Stimulated activated memory B cell treated with anti-CD40 and anti-IgM and Interleukin-4, amounts not matched to agents 10 μg/mL and 1 μg/mL and 100 μg/mL, for 72 hours (primary cell): ENCODE results near the gene SYT2.

Experiments
- ATAC-seq: fragments of 150-1000 bp; cut with Tn5 transposase; 2 replicates; pipeline ENCODE4 v1.10.0; 2021
- H3K27ac Mint-ChIP-seq: one replicate; pipeline ENCODE4 v1.8.0; 2022; ENCODE audit warnings: mild to moderate bottlenecking, mixed read lengths
- H3K27me3 Mint-ChIP-seq: one replicate; pipeline ENCODE4 v1.8.0; 2022; ENCODE audit warnings: mixed read lengths
- H3K36me3 Mint-ChIP-seq: one replicate; pipeline ENCODE4 v1.8.0; 2022; ENCODE audit warnings: mixed read lengths
- H3K4me1 Mint-ChIP-seq: one replicate; pipeline ENCODE4 v1.8.0; 2022; ENCODE audit warnings: mixed read lengths
- H3K4me3 Mint-ChIP-seq: one replicate; pipeline ENCODE4 v1.8.0; 2022; ENCODE audit warnings: mild to moderate bottlenecking, moderate library complexity, mixed read lengths
- H3K9me3 Mint-ChIP-seq: one replicate; pipeline ENCODE4 v1.8.0; 2022; ENCODE audit warnings: mixed read lengths

Gene SYT2

DNA sequence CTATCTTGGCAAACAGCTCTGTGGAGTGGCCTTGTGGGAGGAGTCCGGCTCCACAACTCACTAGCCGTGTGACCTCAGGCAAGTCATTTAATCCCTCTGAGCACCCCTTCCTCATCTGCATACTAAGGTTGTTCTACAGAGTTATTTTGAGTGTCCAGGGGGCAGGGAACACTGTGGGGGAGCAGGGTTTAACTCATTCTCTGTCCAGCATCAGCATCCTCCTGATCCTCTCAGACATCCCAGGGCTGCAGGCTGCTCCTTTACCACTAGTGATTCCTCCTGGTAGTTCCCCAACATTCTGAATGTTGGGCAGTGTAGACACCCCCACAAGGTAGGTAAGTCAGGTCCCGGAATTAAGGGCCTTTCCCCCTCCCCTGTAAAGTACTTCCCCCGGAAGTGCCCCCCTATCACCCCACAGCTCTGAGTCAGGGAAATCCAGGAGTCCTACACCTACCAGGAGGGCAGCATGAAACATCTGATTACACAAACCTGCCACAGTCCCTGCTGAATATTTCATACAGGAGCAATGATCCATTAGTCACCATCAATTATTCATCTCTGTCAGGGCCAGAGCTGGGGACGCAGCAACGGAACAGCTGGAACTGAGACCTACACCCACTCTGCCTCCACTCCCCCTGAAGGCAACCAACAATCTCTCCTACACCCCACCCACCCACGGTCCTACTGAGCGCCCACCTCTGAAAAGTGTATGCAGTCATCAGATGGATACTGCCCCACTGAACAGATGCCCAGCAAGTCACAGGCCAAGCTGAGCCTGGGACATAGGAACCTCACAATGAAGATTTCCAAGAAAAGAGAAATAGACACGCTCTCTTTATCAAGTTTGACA is 20.5 kb downstream of the SYT2 start:
- no peaks in the 10 kb centered on the region for H3K4me1 Mint-ChIP-seq
- no peak for ATAC-seq
- no peaks in the 10 kb centered on the region for H3K36me3 Mint-ChIP-seq
- H3K27ac Mint-ChIP-seq = no peak overlapping the region
- no peaks in the 10 kb centered on the region for H3K9me3 Mint-ChIP-seq
- peaks cover 51% of the 10 kb centered on the region for H3K27me3 Mint-ChIP-seq
- no peak overlapping the region for H3K4me3 Mint-ChIP-seq

DNA sequence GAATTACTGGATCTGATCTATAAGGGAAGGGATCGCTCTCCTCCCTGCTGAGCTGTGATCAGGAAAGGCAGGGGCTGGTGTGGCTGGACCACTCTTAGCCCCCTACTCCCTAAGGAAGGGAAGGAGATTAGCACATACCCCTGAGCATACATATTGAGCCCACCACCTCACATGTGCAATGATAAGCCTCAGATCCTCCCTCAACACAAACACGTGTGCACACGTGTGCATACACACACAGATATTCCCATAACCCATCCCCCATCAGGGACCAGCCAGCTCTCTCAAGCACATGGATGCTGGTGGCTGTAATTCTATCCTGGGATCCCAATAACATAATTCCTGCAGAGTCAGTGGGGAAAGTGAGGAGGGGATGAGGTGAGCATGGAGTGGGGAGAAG is 21.2 kb downstream of the SYT2 start:
- H3K27me3 Mint-ChIP-seq = peaks cover 51% of the 10 kb centered on the region
- H3K4me1 Mint-ChIP-seq = no peaks in the 10 kb centered on the region

DNA sequence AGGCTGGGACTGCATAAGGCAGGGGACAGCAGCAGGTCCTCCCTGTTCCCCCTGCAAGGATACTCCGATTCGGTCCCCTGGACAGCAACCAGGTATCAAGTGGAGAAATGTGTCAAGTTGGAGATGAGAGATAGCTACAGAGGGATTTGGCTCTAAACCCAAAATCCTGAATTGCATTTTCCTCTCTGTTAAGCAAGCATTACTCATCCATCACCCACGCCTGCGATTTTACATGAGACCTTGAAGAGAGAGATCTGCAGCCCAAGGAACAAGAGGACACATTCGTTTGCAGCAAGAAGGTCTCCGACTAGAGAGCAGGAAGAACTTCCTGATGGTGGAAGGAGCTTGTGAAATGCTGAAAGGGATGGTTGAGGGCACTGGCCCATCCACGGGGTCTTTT is 21.9 kb downstream of the SYT2 start:
- ATAC-seq = no peak
- H3K27ac Mint-ChIP-seq = no peak overlapping the region
- H3K27me3 Mint-ChIP-seq = peaks cover 52% of the 10 kb centered on the region
- no peaks in the 10 kb centered on the region for H3K36me3 Mint-ChIP-seq
- no peaks in the 10 kb centered on the region for H3K4me1 Mint-ChIP-seq
- H3K4me3 Mint-ChIP-seq = no peak overlapping the region
- no peaks in the 10 kb centered on the region for H3K9me3 Mint-ChIP-seq

More for the DNA sequence above, 21.2 kb downstream of the SYT2 start:
- Mint-ChIP-seq H3K27ac (no peak overlapping the region), H3K9me3 (no peaks in the 10 kb centered on the region), H3K4me3 (no peak overlapping the region), H3K36me3 (no peaks in the 10 kb centered on the region)
- ATAC-seq = no peak

DNA sequence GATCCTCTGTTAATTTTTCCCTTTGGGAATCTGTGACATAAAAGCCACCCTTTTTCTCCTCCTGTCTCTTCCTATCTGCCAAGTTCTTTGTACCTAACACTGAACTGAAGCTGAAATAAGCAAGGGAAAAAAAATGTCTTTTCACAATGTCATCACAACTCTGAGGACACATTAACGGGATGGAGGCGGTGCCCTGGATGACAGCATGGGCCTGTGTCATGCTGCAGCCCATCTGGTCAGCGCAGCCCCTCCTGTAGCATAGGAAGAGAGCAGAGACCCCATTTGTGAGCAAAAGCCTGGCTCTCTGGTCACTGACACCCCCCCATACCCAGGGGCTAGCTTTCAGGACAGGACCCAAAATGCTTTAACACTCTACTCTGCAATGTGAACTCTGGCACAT is 22.5 kb downstream of the SYT2 start:
- peaks cover 53% of the 10 kb centered on the region for H3K27me3 Mint-ChIP-seq
- ATAC-seq = no peak
- H3K36me3 Mint-ChIP-seq = no peaks in the 10 kb centered on the region
- H3K27ac Mint-ChIP-seq = no peak overlapping the region
- no peak overlapping the region for H3K4me3 Mint-ChIP-seq
- H3K9me3 Mint-ChIP-seq = no peaks in the 10 kb centered on the region
- H3K4me1 Mint-ChIP-seq = no peaks in the 10 kb centered on the region

DNA sequence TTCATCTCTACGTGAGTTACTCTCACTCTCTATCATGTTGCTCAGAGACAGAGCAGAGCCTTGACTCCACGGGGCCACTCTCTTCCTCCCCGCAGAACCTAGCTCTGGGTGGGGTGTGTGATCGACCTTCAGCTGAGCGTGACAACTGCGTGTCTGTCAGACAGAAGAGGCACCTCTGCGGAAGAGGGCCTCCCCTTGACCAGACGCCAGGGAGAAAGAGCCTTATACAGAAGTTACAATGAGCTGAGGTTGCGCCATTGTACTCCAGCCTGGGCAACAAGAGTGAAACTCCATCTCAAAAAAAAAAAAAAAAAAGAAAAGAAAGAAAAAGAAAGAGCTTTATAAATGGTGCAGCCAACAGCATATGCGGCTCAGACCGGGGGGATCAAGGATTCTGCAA is 22.9 kb downstream of the SYT2 start:
- Mint-ChIP-seq H3K36me3 (no peaks in the 10 kb centered on the region), H3K4me3 (no peak overlapping the region), H3K4me1 (no peaks in the 10 kb centered on the region), H3K27ac (no peak overlapping the region), H3K9me3 (no peaks in the 10 kb centered on the region), H3K27me3 (peaks cover 58% of the 10 kb centered on the region)
- no peak for ATAC-seq

DNA sequence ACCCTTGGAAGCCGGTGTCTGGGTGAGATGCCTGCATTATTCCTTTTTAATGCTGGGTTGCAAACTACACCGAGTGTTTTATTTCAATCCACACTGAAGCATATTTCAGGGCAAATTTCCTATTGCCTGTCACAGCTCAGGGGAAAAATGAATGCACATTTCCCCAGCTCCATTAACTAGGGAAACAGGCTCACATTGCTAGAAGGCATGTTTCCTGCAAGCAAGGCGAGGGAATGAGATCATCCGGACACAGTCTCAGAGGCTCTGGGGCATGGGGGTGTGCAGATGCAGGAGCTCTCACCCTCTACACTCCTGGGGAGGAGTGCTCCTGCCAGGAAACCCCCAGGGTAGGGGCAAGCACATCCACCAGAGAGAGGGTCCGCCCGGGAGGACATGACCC is 24.6 kb downstream of the SYT2 start:
- no peaks in the 10 kb centered on the region for H3K9me3 Mint-ChIP-seq
- H3K36me3 Mint-ChIP-seq = no peaks in the 10 kb centered on the region
- H3K27ac Mint-ChIP-seq = no peak overlapping the region
- H3K4me3 Mint-ChIP-seq = no peak overlapping the region
- no peak for ATAC-seq
- H3K27me3 Mint-ChIP-seq = peaks cover 68% of the 10 kb centered on the region
- H3K4me1 Mint-ChIP-seq = no peaks in the 10 kb centered on the region

DNA sequence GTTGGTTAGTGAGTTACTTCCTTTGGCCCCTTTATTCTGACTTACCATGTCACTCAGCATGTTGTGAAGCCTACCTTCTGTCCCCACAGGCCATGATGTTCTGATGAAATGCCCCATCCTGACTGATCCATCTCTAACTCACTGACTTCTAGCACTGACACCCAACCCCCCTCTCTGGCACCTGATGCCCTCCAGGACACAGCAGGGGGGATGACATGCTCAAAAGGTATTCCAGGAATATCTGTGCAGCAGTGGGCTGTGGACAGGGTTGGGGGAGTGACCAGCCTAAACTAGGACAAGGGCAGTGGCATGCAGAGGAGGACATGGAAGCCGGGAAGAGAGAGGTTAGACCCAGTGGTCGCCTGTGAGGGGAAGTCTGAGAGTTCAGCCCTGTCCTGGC is 25.5 kb downstream of the SYT2 start:
- peaks cover 69% of the 10 kb centered on the region for H3K27me3 Mint-ChIP-seq
- no peaks in the 10 kb centered on the region for H3K4me1 Mint-ChIP-seq
- no peaks in the 10 kb centered on the region for H3K9me3 Mint-ChIP-seq
- H3K4me3 Mint-ChIP-seq = no peak overlapping the region
- ATAC-seq = no peak
- H3K27ac Mint-ChIP-seq = no peak overlapping the region
- no peaks in the 10 kb centered on the region for H3K36me3 Mint-ChIP-seq

DNA sequence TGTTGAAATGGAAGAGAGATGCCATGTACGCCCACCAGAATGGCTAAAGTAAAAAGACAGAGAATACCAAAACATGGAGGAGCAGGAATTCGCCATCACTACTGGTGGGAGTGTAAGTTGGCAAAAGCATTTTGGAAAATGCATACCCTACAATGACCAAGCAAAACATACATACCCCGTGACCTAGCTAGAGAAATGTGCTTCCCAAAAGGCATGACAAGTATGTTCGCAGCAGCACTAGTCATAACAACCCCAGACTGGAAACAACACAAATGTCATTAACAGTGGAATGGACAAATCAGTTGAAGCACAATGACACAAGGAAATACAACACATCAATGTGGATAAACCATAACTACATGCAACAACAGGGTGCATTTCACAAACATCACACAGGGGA is 27.2 kb downstream of the SYT2 start:
- peaks cover 7% of the 10 kb centered on the region for H3K9me3 Mint-ChIP-seq
- H3K27ac Mint-ChIP-seq = no peak overlapping the region
- peaks cover 9% of the 10 kb centered on the region for H3K36me3 Mint-ChIP-seq
- H3K4me1 Mint-ChIP-seq = no peaks in the 10 kb centered on the region
- peaks cover 69% of the 10 kb centered on the region for H3K27me3 Mint-ChIP-seq
- H3K4me3 Mint-ChIP-seq = no peak overlapping the region
- no peak for ATAC-seq

DNA sequence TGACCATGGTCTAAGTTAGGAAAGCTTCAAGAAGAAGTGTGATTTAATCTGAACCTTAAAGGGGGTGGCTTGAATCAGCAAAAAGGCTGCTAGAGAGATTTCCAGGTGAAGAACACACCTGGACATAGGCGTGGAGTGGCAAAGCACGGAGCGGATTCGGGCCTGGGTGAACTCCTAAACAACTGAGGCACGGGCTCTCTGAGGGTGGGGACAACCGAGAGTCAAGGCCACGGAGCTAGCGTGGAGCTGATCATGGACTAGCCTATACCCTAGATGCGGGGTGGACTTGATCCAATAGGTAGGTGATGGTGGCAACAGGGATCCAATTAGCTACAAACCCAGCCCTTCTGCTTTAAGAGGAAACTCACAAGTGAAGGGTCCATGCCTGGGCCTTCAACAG is 27.8 kb downstream of the SYT2 start:
- Mint-ChIP-seq H3K4me1 (no peaks in the 10 kb centered on the region), H3K4me3 (no peak overlapping the region), H3K27me3 (peaks cover 65% of the 10 kb centered on the region), H3K9me3 (peaks cover 7% of the 10 kb centered on the region), H3K27ac (no peak overlapping the region), H3K36me3 (peaks cover 9% of the 10 kb centered on the region)
- no peak for ATAC-seq

DNA sequence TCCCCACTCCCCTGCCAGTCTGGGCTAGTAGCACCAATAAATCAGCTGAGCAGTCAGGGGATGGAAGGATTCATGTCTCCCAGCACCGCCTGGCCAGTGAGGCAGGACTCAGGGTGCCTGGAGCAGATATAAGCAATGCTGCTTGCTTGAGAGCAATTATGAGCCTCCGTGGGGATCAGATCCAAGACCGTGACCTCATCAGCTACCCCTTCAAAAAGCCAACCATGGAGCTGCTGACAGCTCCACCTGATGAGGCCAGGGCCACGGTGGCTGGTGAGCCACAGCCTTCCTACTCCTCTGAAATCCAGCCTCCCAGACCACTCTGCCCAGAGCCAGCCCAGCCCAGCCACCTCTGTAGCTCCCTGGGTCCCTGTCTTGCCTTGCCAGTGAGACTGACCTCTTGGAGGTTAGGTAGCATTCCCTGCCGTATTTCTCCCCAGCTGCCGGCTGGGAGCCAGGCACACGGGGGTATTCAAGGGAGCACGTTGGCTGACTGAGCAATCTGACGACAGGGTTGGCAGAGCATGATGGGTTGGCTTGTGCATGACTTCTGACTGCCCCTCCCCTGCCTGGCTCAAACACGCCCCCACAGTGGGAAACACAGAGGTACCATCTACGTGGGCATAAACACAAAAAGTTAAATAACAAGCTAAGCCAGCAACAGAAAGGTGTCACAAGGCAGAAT is 28.4 kb downstream of the SYT2 start:
- Mint-ChIP-seq H3K4me3 (no peak overlapping the region), H3K27ac (no peak overlapping the region), H3K4me1 (no peaks in the 10 kb centered on the region), H3K9me3 (peaks cover 9% of the 10 kb centered on the region), H3K27me3 (peaks cover 59% of the 10 kb centered on the region), H3K36me3 (peaks cover 9% of the 10 kb centered on the region)
- ATAC-seq = no peak

DNA sequence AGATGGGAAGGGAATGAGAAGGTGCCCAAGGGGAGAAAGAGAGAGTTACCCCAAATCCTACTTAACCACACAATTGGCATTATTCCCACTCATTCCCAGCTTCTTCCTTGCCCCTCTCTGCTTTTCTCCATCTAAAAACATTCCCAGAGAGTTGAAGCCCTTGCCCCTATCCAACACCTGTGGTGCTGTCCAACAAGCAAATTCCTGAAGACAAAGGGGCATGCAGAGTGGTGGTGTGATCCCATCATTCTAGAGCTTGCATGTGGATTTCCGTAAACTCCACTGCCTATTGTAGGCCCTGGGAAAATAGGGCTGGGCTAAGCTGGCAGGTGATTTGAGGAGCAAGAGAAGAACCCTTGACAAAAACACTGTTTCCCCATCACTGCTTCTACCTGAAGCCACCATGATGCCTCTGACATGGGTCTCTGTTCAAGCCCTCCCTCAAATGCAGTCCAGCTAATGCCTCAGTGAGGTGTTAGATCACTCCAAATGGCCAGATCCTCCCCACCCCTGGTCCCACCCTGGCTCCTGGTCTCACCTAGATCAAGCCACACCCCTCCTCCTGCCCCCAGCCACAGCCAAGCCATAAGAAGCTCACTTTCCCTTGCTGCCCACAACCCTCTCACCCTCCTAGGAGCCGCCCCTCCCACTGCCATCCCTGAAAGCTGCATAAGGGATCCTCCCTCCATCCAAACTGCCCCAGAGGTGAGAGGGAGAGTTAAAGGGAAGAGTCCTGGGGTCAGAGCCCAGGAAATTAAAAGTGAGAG is 29.5 kb downstream of the SYT2 start:
- Mint-ChIP-seq H3K27me3 (peaks cover 50% of the 10 kb centered on the region), H3K4me1 (no peaks in the 10 kb centered on the region), H3K27ac (no peak overlapping the region), H3K9me3 (peaks cover 10% of the 10 kb centered on the region), H3K4me3 (no peak overlapping the region), H3K36me3 (peaks cover 9% of the 10 kb centered on the region)
- ATAC-seq = no peak

DNA sequence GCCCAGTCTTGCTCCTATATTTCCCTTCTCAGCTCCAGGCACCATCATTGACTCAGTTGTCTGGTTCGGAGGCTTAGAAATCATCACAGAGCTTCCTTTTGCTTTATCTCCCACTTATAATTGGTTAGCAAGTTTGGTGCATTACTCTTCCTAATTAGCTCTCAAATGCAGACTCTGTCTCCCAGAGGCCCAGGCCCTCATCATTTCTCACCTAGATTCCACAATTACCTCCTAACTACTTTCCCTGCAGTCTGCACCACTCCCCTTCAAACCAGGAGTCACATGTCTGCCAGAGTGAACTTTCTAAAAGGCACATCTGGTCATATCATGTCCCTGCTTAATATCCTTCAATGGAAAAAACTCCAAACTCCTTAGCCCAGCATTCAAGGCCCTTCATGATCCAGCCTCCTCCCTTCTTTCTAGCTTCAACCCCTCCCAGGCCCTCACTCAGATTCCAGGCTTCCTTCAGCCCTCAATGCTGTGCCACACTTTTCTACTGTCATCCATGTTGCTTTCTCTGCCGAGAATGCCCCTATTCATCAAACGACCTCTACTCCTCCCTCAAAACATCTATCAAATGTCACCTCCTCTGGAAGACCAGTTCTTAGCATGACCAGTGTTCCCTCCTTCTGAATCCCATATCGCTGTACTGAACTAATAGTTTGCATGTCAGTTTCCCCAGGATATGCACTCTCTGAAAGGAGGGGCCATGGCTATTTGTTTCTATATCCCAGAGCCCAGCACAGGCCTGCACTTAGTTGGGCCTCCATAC is 30.7 kb downstream of the SYT2 start:
- H3K27me3 Mint-ChIP-seq = peaks cover 47% of the 10 kb centered on the region
- no peak for ATAC-seq
- peaks cover 9% of the 10 kb centered on the region for H3K36me3 Mint-ChIP-seq
- H3K27ac Mint-ChIP-seq = no peak overlapping the region
- H3K4me1 Mint-ChIP-seq = no peaks in the 10 kb centered on the region
- no peak overlapping the region for H3K4me3 Mint-ChIP-seq
- peaks cover 10% of the 10 kb centered on the region for H3K9me3 Mint-ChIP-seq

DNA sequence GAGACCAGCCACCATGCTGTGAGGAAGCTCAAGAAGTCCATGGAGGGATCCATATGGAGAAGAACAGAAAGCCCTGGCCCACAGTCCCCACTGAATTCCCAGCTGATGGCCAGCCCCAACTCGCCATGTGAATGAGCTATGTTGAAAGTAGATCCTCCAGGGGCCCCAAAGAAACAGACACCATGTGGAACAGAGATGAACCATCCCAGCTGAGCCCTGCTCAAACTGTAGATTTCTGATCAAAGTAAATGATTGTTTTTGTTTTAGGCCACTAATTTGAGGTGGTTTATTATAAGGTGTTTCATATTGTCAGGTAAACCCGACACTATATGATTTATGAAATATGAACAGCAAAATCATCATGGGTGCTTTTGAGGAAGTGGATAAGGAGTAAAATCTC is 32.8 kb downstream of the SYT2 start:
- no peak for ATAC-seq
- Mint-ChIP-seq H3K36me3 (peaks cover 9% of the 10 kb centered on the region), H3K27me3 (peaks cover 36% of the 10 kb centered on the region), H3K9me3 (peaks cover 12% of the 10 kb centered on the region), H3K4me3 (no peak overlapping the region), H3K27ac (no peak overlapping the region), H3K4me1 (no peaks in the 10 kb centered on the region)

DNA sequence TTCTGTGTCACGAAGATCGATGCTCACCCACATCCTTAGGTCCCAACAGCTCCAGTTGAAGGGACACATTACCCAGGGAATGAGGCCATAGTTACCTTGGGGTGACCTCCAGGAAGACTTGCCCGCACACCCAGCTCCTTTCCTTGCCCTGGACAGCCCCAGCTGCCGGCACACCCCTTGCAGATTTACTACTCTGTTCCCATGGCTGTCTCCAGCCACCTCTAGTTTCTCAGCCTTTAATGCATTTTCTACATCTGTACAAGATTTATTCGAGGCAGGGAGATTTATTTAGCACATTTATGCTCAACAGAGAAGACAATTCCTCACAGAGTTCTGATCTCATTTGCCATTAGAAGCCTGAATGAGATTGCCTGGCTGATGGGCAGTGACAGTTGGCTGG is 36.7 kb downstream of the SYT2 start:
- Mint-ChIP-seq H3K27me3 (peaks cover 6% of the 10 kb centered on the region), H3K4me1 (no peaks in the 10 kb centered on the region), H3K4me3 (no peak overlapping the region), H3K36me3 (peaks cover 4% of the 10 kb centered on the region), H3K9me3 (peaks cover 9% of the 10 kb centered on the region), H3K27ac (no peak overlapping the region)
- ATAC-seq = no peak

DNA sequence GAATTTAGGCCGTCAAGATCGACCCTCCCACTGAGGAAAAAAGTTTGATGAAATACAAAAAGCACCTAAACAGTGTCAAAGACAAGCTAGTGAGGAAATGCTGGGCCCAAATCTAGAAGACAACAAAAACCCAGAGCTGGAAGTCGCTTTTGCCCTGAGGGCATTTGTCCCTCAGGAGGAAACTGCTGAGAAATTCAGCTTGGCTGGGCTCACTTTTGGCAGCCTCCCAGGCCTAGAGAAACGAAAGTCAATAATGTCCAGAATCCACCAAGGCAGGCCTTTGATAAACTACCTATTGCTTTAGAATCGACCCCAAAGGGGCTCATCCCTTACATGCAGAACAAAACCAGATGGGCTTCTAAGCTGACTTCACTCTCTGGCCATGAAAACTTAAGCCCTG is 38.9 kb downstream of the SYT2 start:
- ATAC-seq = no peak
- Mint-ChIP-seq H3K36me3 (no peaks in the 10 kb centered on the region), H3K4me1 (no peaks in the 10 kb centered on the region), H3K27ac (no peak overlapping the region), H3K4me3 (no peak overlapping the region), H3K27me3 (no peaks in the 10 kb centered on the region), H3K9me3 (peaks cover 3% of the 10 kb centered on the region)
